GM21360 (cell line): ENCODE data around the gene HEATR5B.
"Not testable (repeated sequence)": the region's sequence is repeated elsewhere in the genome, so short reads cannot be mapped to it uniquely, and the experiment has no call there.

Experiments
- ATAC-seq: cut with Tn5 transposase; IDR thresholded peaks from one replicate; pipeline ENCODE4 v1.9.1; 2021; ENCODE audit warnings: mild to moderate bottlenecking, moderate library complexity; ENCODE audit not compliant: unreplicated experiment

The HEATR5B gene

GRCh38 chr2:36951027-36951518 lies 133.1 kb downstream of the HEATR5B start:
- no peak for ATAC-seq

- ATAC-seq = no peak
These were observed 134.3 kb downstream of the HEATR5B start for GRCh38 chr2:36949845-36950244.

GRCh38 chr2:36945240-36945639 lies 138.9 kb downstream of the HEATR5B start:
- not testable (repeated sequence) for ATAC-seq

- ATAC-seq = no peak
These were observed 142.3 kb downstream of the HEATR5B start for GRCh38 chr2:36941867-36942266.

GRCh38 chr2:36936526-36936925 lies 147.6 kb downstream of the HEATR5B start:
- not testable (repeated sequence) for ATAC-seq

GRCh38 chr2:36931688-36932087 lies 152.5 kb downstream of the HEATR5B start:
- not testable (repeated sequence) for ATAC-seq
